A673 (cell line): Measurements from ENCODE around the gene ADK. TPM values are rescaled to one million over a fixed set of nuclear protein-coding genes. Genes with fewer than 3 reads are reported as not detected.

ENCODE experiments used
- BruUV-seq: library from RNA; stranded (reverse); fragments of 400-500 nt; replicated peaks from 2 replicates; lab custom pipeline; 2021; lab: Mats Ljungman, UMichigan
- CTCF ChIA-PET: fragments of 300-600 bp; sonication (Branson Sonifier 250); formaldehyde crosslinking; loops from one replicate; lab custom pipeline; 2022; ENCODE audit warnings: antibody characterized with exemption; lab: Charles Lee
- POLR2A ChIA-PET: fragments of 300-600 bp; sonication (Branson Sonifier 250); formaldehyde crosslinking; loops from one replicate; lab custom pipeline; 2022; ENCODE audit warnings: antibody characterized with exemption; ENCODE audit not compliant: low non-redundant PET; lab: Charles Lee
- DNase-seq: peaks from one replicate; pipeline ENCODE4 v3.0.0-alpha.2; 2015; ENCODE audit warnings: low spot score
- H3K27ac ChIP-seq: fragments of 200-600 bp; sonication (generic); 2 replicates; pipeline ENCODE4 v1.5.1; 2016; ENCODE audit warnings: mixed run types, low read depth, mild to moderate bottlenecking, mixed read lengths, antibody characterized with exemption, low read length; ENCODE audit not compliant: poor library complexity, severe bottlenecking
- H3K27me3 ChIP-seq: fragments of 200-600 bp; sonication (generic); replicated peaks from 2 replicates; pipeline ENCODE4 v1.6.1; 2017; ENCODE audit warnings: mixed run types, low read depth, mild to moderate bottlenecking, mixed read lengths, antibody characterized with exemption, low read length; ENCODE audit not compliant: insufficient read depth, poor library complexity
- H3K36me3 ChIP-seq: fragments of 200-600 bp; sonication (generic); 2 replicates; pipeline ENCODE4 v1.6.1; 2016; ENCODE audit warnings: mixed run types, mild to moderate bottlenecking, mixed read lengths, antibody characterized with exemption, low read length; ENCODE audit not compliant: insufficient read depth, poor library complexity, severe bottlenecking
- H3K4me1 ChIP-seq: fragments of 200-600 bp; sonication (generic); 2 replicates; pipeline ENCODE4 v1.6.1; 2017; ENCODE audit warnings: mixed run types, mild to moderate bottlenecking, mixed read lengths, antibody characterized with exemption, low read length; ENCODE audit not compliant: insufficient read depth, poor library complexity, severe bottlenecking
- H3K4me3 ChIP-seq: fragments of 200-600 bp; sonication (generic); 2 replicates; pipeline ENCODE4 v1.5.1; 2016; ENCODE audit warnings: low read depth, mixed run types, mild to moderate bottlenecking, mixed read lengths, low read length; ENCODE audit not compliant: poor library complexity, severe bottlenecking
- H3K9me3 ChIP-seq: fragments of 200-600 bp; sonication (generic); 2 replicates; pipeline ENCODE4 v1.6.1; 2016; ENCODE audit warnings: mixed run types, low read depth, mild to moderate bottlenecking, mixed read lengths, antibody characterized with exemption, low read length; ENCODE audit not compliant: poor library complexity, severe bottlenecking
- CTCF ChIP-seq: fragments of 300-800, 200-600 bp; sonication (generic); conservative IDR thresholded peaks from 2 replicates; pipeline ENCODE4 v1.5.1; 2017; ENCODE audit warnings: low read depth, mild to moderate bottlenecking, antibody characterized with exemption, low read length, moderate library complexity, mixed read lengths
- EZH2 ChIP-seq: fragments of 200-600 bp; sonication (generic); IDR thresholded peaks from 2 replicates; pipeline ENCODE4 v1.6.1; 2017; ENCODE audit warnings: borderline replicate concordance, low read depth, mild to moderate bottlenecking, mixed read lengths, antibody characterized with exemption, low read length; ENCODE audit not compliant: poor library complexity, severe bottlenecking
- intact Hi-C: fragments of 100-400 bp; cut with micrococcal nuclease; formaldehyde crosslinking; loops from one replicate; pipeline ENCODE4 v1.10.0; 2022; ENCODE audit not compliant: unreplicated experiment
- total RNA-seq: library from RNA; stranded (reverse); gene quantifications from 2 replicates; pipeline ENCODE4 v1.2.3, GENCODE V29; 2021

The ADK gene
- total RNA-seq, 1 experiment from 2014 or later, result 49.0 TPM

- BruUV-seq, result no TSS peak
- Histone ChIP-seq H3K36me3 (no peaks in the 10 kb centered on the region), H3K27me3 (no peaks in the 10 kb centered on the region), H3K4me1 (peaks cover 9% of the 10 kb centered on the region), H3K27ac (no peak overlapping the region), H3K9me3 (no peaks in the 10 kb centered on the region), H3K4me3 (no peak overlapping the region)
- intact Hi-C loops, result no loop called here
- TF ChIP-seq CTCF, result no peak
- no peak for TF ChIP-seq EZH2
- no peak for DNase-seq
- ChIA-PET CTCF (no interaction called here), POLR2A (no interaction called here)
These were observed 230.4 kb downstream of the ADK start for GRCh38 chr10:74381291-74381853.

GRCh38 chr10:74382663-74383062, 231.6 kb downstream of the ADK start:
- Histone ChIP-seq H3K4me3 (no peak overlapping the region), H3K4me1 (peaks cover 9% of the 10 kb centered on the region), H3K27me3 (no peaks in the 10 kb centered on the region), H3K27ac (no peak overlapping the region), H3K9me3 (no peaks in the 10 kb centered on the region), H3K36me3 (no peaks in the 10 kb centered on the region)
- DNase-seq, result no peak
- POLR2A ChIA-PET, result interaction anchor here (0.7 kb wide), 1 partner anchor 44 kb away, joined by 3 read pairs; no protein-coding TSS in a partner anchor
- CTCF ChIA-PET, result no interaction called here
- BruUV-seq, result no TSS peak
- TF ChIP-seq EZH2 (no peak), CTCF (no peak)
- intact Hi-C loops, result no loop called here

GRCh38 chr10:74383642-74384041, 232.6 kb downstream of the ADK start:
- Histone ChIP-seq H3K4me3 (no peak overlapping the region), H3K27ac (no peak overlapping the region), H3K27me3 (no peaks in the 10 kb centered on the region), H3K4me1 (peaks cover 9% of the 10 kb centered on the region), H3K36me3 (no peaks in the 10 kb centered on the region), H3K9me3 (no peaks in the 10 kb centered on the region)
- no peak for DNase-seq
- intact Hi-C loops, result no loop called here
- TF ChIP-seq EZH2 (no peak), CTCF (no peak)
- CTCF ChIA-PET, result no interaction called here
- BruUV-seq, result no TSS peak
- POLR2A ChIA-PET, result interaction anchor here (0.7 kb wide), 1 partner anchor 598 kb away, joined by 3 read pairs; no protein-coding TSS in a partner anchor
